GM06990 (cell line): Measurements from ENCODE around the gene FGFBP2.

ENCODE experiments used
- DNase-seq: peaks from one replicate; pipeline ENCODE4 v3.0.0-alpha.2; 2011; ENCODE audit not compliant: insufficient read length; ENCODE audit errors: extremely low read depth
- H3K27me3 ChIP-seq: replicated peaks from 2 replicates; pipeline ENCODE4 v1.6.0; 2011; ENCODE audit warnings: low read length; ENCODE audit not compliant: control insufficient read depth, insufficient read depth
- H3K36me3 ChIP-seq: 2 replicates; pipeline ENCODE4 v1.5.1; 2011; ENCODE audit warnings: low read length; ENCODE audit not compliant: control insufficient read depth, insufficient read depth
- H3K4me3 ChIP-seq: replicated peaks from 2 replicates; pipeline ENCODE4 v1.5.1; 2011; ENCODE audit warnings: low read depth, mild to moderate bottlenecking, control low read depth, low read length
- CTCF ChIP-seq: IDR thresholded peaks from 2 replicates; pipeline ENCODE4 v1.5.1; 2011; ENCODE audit warnings: low read length, control low read depth, mild to moderate bottlenecking, inconsistent platforms; ENCODE audit not compliant: insufficient read depth, poor library complexity, severe bottlenecking

Gene FGFBP2

GRCh38 chr4:15955670-15956069 is 7.3 kb downstream of the FGFBP2 start:
- no peak for DNase-seq
- no peak overlapping the region for H3K4me3 ChIP-seq
- no peak for TF ChIP-seq CTCF

GRCh38 chr4:15953625-15954024 is 9.3 kb downstream of the FGFBP2 start:
- no peaks in the 10 kb centered on the region for H3K36me3 ChIP-seq
- H3K27me3 ChIP-seq: no peaks in the 10 kb centered on the region
- H3K4me3 ChIP-seq: no peak overlapping the region
- no peak for DNase-seq
- TF ChIP-seq CTCF: no peak

More at GRCh38 chr4:15955670-15956069, 7.3 kb downstream of the FGFBP2 start:
- H3K27me3 ChIP-seq: no peaks in the 10 kb centered on the region
- H3K36me3 ChIP-seq: no peaks in the 10 kb centered on the region

DNA sequence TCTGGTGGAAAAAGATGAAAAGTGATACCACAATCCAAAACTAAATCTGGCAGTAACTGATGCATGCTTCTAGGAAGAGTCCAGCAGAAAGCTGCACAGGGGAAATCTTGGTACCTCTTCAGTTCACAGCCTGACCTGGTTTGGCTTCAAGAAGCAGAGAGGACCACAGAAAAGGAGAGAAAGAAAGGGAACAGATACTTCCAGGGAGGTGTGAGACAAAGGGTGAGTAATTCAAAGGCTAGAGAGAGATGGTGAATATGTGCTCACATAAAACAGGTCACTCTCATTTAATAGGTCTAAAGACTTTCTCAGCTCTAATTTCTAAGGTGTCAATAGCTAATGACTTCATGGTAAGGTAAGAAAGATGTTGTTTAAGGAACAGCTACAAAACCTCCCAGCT is 11.2 kb downstream of the FGFBP2 start:
- Histone ChIP-seq H3K27me3 (no peaks in the 10 kb centered on the region), H3K4me3 (no peak overlapping the region), H3K36me3 (no peaks in the 10 kb centered on the region)
- DNase-seq: no peak
- no peak for TF ChIP-seq CTCF

- no peak overlapping the region for H3K4me3 ChIP-seq
- no peak for TF ChIP-seq CTCF
- no peaks in the 10 kb centered on the region for H3K27me3 ChIP-seq
- DNase-seq: no peak
- H3K36me3 ChIP-seq: no peaks in the 10 kb centered on the region
Measured at GRCh38 chr4:15948826-15949225, 14.1 kb downstream of the FGFBP2 start.

- no peak for TF ChIP-seq CTCF
Measured at GRCh38 chr4:15947684-15948083, 15.3 kb downstream of the FGFBP2 start.

GRCh38 chr4:15945516-15945915 is 17.5 kb downstream of the FGFBP2 start:
- no peak for TF ChIP-seq CTCF
- H3K27me3 ChIP-seq: no peaks in the 10 kb centered on the region
- no peak for DNase-seq
- H3K36me3 ChIP-seq: no peaks in the 10 kb centered on the region
- H3K4me3 ChIP-seq: no peak overlapping the region

More at GRCh38 chr4:15947684-15948083, 15.3 kb downstream of the FGFBP2 start:
- H3K4me3 ChIP-seq: no peak overlapping the region
- no peaks in the 10 kb centered on the region for H3K36me3 ChIP-seq
- H3K27me3 ChIP-seq: no peaks in the 10 kb centered on the region
- DNase-seq: no peak
